DLD1 (cell line): ENCODE measurements around the gene IFITM10.

Experiments used
- in situ Hi-C: cut with HindIII; loops from 2 replicates; pipeline ENCODE4 v1.10.0; 2017; ENCODE audit warnings: low sequenced_read_pairs

IFITM10 gene

DNA sequence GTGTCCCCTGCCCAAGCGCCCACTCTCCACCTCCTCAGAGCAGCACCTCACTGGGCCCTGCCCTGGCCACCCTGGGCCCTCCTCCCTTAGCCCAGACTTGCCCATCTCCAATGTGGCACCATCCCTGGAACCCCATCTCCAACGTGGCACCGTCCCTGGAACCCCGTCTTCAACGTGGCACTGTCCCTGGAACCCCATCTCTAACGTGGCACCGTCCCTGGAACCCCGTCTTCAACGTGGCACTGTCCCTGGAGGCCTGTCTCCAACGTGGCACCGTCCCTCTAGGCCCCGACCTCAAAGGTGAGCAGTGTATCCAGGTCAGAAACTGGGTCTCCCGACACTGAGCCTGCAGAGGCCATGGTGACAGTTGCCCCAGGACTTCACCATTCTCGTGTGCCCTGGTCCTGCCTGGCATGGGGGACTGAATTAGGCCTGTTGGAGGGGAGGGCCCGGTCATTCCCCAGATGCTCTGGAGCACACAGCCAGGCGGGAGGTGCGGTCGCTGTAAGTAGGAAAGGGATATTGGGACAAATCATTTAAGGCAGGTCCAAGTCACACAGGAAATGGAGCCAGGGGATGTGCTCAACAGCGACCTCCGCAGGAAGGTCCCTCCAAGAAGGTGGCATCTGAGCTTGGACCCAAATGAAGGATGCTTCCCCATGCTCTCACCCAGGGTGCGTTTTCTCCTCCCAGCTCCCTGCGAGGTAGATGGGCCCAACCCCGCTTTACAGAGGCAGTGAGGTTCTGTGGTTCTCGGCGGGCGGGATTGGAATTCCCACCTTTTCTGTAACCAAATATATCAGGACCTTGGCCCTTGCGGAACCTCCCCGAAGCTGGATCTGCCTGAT, 15.7 kb upstream of the IFITM10 start:
- in situ Hi-C loops, result no loop called here

DNA sequence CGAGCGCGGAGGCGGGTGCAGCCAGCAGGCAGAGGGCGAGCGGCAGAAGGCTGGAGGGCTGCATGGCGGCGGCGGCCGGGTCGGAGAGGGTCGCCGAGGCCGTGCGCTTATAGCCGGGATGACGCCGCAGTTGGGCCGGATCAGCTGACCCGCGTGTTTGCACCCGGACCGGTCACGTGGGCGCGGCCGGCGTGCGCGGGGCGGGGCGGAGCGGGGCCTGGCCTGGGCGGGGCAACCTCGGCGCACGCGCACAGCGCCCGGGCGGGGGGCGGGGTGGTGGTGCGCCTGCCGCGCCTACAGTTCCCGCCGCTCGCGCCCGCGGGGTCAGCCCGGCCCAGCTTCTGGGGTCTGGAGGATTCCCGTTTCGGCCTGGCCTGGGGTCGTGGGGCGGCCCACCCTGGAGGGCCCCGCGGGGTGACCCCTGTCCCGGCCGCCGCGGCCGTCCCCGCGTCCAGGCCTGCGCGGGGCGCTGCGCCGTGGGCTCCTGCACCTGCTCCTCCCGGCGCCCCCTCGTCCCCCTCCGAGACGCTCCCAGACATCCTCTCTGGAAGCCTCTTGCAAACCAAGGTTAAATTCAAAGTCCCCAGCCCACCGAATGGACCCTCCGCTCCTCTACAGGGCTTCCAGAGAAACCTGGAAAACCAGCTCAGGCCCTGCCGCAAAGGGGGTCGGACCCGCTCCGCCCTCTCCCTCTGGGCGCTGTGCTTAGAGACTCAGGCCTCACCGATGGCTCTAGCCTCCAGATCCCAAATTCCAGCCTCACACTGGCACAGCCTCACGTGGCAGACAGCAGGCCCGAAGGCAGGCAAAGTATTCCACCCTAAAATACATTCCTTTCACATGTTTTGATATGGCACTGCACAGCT, 13.6 kb upstream of the IFITM10 start, which contains the start of gene CTSD:
CTSD (minus strand) TSS at position 132 of the 866 bp plus-strand sequence; CDS start at position 64, 68 bp downstream.
- in situ Hi-C loops, result no loop called here

DNA sequence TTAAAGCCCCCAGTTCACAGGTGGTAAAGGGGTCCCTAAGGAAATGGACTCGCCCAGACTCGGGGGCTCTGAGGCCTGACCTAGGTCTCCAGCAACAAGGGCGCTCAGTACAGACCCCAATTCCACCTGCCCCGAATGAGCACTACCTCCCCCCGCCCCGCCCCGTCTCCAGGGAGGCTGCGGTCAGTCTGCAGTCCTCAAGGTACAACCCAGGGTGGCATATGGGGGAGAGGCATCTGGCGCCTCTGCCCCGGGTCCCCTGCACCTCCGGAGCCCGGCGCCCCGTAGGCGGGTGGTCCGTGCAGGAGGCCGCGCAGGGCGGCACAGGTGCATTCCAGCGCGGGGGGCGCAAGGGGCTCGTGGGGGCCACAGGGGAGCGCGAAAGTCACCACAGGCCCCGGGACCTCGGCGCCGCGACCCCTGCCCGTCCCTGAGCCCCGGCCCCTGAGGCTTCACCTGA, 13.0 kb upstream of the IFITM10 start:
- in situ Hi-C loops, result no loop called here

DNA sequence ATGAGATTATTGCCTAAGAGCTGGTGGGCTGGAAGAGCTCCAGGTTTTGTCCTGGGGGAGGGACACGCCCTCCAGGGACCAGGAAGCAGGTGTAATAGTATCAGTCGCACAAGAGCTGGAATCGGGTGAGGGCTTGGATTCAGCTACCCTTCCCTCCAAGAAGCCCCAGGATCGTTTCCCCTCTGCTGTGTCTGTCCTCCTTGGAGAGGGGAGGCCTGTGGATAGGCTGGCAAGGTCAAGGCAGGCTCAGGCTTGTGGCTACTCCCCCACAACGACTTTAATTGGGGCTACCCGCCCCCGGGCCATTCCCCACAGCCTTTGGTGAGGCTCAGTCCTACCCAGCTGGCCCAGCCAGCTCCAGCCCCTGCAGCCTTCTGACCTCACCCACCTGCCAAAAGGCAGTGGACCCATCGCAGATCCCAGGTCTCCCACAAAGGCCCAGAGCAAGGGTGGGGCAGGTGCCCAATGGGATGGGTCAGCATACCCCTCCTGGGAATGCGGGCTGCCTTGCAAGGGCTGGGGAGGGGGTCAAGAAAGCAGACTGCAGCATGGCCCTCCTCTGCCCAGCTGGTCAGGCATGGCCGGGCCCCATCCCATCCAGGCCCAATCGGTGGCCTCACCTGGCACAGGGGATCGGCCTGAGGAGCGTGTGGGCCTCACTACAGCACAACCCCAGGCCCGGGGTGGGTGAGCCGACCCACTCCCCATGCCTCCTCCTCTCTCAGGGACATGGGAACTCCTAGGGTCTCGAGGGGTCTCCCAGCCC, 12.3 kb upstream of the IFITM10 start:
- in situ Hi-C loops, result no loop called here

DNA sequence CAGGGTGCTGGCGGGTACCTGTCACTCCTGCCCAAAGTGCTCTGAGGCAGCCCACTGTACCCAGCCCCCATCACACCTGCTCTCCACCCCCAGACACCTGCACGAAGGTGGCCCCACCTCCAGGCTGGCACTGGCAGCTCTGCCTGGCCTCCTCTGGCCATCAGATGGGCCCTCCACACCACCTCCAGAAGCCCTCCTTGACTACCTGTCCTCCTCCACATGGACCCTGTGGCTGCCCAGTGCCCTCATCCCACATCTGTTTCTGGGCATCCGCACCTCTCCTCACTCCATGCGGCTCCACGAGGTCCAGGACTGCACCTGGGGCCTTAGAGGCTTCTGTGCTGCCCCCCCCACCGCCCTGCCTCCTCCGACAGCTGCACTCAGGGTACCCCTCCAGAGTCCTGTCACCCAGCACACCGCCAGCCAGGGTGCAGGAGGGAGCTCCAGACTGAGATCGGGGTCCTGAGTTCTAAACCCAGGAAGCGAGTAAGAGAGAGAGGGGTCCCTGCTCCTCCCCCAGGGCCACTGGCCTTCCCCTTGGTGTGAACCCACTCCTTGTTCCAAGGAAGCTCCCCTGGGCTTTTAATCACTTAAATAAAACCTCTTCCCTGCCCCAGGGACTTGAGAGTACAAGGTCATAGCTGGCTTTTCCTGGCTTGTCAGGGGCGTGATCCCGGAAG, 11.6 kb upstream of the IFITM10 start:
- in situ Hi-C loops, result no loop called here

DNA sequence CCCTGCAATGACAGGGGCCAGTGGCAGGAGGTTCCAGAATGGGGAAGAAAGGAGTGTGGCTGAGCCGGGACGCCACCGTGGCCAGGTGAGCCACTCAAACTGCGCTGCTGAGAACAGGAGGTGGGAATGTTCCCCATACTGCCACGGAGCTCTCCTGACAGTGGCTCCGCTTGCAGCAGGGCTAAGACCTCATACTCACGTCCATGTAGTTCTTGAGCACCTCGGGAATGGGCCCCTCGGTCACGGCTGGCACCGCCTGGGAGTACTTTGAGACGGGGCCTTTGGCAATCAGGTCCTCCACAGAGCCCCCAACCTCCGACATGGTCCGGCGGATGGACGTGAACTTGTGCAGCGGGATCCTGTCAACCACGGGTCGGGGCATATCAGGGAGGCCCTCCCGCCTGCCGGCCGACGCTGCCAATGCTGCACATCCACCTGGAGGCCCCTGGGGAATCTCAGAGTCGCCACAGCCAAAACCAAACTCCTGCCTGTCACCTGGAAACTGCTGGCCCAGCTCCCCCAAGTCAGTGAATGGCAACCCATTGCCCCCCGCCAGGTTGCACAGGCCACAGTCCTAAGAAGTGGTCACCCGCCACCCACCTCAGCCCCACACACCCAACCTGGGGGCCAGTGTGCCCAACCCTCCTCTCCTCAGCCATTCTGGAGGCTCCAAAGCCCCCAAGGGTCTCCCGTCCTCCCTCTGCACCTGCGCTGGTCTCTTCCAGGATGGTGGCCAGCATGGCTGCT, 10.9 kb upstream of the IFITM10 start:
- in situ Hi-C loops, result no loop called here

DNA sequence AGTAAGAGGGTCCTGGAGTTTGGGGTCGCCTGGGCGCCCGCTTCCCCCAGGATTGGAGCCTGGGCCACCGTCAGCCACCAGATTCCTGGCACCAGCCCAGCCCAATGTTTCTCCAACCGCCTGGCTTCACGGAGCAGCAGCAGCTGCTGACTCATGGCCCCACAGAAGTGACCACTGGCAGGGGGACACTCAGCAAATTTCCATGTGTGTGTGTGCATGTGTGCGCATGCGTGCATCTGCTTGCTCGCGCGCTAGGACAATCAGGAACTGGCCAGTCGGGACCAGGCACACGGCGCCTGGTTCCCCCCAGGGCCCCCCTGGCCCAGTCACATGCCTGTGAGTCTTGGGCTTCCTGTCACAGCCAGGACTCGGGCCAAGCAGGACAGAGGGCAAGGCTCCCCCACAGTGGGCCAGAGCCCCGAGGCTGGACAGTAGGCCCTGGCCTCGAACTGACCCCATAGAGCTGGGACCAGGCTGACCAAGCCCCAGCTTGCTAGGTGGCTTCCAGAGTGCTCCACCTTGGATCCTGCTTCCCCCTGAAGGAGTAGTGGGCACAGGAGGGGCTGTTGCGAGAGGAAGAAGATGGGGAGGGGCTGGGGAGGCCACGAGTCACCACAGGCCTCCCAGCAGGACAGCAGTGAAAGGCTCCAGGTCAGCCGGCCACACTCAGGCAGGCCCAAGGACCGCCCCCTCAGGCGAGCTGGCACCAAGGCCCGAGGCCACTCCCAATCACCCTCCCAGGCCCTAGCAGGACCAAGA, 10.1 kb upstream of the IFITM10 start:
- in situ Hi-C loops, result no loop called here

DNA sequence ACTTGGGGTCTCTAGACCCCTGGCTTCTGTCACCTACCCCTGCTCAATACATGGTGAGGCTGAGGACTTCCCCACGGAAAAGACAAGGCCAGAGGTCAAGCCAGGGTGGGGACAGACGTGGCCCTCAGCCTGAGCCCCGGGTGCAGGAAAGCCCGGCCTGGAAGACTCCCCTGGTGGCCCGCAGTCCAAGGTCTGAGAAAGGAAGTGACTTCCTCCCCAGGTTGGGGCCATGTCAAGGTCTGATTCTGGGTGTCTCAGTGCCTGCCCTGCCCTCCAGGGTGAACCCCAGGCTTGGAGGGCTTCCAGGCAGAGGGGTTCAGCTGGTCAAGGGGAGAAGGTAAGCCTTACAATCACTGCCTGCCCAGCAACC, 9.4 kb upstream of the IFITM10 start:
- in situ Hi-C loops, result no loop called here

DNA sequence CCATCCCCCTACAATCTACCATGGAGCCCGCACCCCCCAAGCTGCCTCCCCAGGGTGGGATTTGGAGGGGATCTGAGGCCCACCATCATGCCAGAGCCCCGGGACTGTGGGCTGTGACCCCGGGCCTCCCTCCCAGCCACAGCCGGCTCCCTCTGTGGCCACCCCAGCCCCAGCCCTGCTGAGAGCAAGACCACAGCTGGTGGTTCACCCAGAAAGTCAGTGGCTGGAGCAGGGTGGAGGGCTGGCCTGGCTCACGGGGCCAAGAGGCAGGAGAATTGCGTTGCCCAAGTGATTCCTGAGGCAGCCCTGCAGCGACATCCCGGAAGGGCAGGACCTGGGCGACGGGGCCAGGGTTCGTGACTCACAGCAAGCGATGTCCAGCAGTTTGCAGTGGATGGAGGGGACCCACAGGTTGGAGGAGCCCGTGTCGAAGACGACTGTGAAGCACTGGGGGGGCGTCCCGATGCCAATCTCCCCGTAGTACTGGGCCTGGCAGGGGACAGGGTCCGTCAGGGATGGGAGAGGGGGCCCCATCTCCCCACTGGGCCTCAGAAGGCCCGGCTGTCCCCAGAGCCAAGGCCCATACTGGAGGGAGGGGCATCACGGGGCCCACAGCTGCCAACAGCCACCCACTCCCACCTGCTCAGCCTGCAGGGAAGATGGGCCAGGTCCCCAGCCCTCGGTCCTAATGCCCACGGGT, 8.9 kb upstream of the IFITM10 start:
- in situ Hi-C loops, result no loop called here

DNA sequence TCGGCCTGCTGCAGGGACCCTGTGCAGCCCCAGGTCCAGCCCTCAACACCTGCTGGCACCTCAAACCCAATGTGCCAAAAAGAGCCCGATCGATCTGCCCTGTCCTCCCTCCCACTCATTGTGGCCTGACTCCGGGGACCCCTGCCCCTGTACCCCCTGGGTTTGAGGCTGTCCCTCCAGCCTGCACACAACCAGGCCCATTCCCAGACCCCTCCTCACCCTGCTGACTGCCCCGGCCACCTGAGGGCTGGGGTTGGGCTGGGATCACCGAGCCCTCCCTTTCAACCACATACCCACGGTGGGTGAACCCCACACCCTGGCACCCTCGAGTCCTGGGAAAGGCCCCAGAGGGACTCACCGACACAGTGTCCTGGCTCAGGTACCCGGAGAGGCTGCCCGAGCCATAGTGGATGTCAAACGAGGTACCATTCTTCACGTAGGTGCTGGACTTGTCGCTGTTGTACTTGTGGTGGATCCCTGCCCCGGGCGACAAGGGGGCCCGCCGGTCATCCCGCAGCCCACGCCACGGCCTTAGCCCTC, 8.3 kb upstream of the IFITM10 start:
- in situ Hi-C loops, result no loop called here

DNA sequence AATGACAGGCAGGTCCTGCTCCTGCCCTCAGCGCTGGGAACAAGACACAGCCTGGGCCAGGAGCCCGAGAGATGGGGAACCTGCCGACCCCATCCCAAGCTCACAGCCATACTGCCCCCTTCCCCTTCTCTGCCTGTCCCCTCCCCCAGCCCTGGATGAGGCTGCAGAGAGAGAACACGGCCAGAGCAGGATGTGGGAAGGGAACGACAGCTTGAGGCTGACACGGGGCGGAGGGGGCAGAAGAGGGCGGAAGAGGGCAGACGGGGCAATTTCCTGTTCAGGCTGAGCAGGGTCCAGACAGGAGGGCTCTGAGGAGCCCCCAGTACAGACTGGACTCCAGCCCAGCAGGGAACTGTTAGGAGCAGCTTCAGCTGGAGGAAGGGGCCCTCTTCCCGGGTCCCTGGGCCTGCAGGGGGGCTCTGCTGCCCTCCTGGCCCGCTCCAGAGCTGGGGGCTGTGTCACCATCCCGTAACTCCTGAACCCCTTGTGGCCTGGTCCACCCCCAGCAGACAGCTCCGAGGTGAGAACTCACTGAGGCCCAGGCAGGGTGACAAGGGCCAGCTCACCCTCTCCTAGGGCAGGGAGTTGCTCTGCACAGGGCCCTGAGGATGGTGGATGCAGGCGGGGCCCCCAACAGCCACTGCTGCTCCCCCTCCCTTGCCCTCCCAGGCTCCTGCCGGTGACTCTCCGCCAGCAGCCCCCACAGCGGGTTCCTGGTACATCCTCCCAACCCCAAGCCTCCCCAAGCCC, 7.6 kb upstream of the IFITM10 start:
- in situ Hi-C loops, result no loop called here

DNA sequence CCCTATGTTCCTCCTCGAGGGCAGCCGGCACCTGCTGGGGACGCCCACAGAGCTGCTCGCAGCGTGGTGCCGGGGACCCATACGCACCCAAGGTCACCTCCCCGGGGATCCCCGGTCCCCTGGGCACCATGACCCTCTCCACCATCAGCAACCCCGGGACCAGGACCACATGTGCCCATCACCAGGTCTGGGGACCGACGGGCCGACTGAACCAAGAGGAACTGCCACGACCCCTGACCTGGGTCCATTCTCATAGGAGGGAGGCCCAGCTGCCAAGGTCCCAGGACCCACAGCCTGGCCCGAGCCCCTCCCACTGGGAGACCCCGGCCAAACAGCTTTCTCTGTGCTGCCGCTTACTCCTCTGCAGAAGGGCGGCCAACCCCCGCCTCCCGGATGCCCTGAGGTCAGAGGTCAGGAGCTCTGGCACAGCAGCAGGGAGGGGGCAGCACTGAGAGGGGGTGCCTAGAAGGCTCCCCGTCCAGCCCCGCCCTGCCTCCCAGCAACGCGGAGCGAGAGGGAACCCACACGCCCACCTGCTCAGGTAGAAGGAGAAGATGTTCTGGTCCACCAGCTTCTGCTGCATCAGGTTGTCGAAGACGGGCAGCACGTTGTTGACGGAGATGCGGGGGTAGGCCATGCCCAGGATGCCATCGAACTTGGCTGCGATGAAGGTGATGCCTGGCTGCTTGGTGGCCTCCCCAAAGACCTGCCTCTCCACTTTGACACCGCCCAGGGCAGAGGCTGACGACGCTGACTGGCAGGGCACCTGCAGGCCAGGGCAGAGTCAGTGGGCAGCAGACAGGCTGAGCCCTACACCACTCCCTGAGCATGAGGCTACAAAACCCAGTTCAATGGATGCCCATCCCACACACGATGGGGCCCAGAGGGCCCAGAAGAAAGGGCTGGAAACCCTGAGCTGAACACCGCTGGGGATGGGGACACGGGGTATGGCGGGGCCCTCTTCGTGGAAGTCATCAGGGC, 6.7 kb upstream of the IFITM10 start:
- in situ Hi-C loops, result no loop called here

DNA sequence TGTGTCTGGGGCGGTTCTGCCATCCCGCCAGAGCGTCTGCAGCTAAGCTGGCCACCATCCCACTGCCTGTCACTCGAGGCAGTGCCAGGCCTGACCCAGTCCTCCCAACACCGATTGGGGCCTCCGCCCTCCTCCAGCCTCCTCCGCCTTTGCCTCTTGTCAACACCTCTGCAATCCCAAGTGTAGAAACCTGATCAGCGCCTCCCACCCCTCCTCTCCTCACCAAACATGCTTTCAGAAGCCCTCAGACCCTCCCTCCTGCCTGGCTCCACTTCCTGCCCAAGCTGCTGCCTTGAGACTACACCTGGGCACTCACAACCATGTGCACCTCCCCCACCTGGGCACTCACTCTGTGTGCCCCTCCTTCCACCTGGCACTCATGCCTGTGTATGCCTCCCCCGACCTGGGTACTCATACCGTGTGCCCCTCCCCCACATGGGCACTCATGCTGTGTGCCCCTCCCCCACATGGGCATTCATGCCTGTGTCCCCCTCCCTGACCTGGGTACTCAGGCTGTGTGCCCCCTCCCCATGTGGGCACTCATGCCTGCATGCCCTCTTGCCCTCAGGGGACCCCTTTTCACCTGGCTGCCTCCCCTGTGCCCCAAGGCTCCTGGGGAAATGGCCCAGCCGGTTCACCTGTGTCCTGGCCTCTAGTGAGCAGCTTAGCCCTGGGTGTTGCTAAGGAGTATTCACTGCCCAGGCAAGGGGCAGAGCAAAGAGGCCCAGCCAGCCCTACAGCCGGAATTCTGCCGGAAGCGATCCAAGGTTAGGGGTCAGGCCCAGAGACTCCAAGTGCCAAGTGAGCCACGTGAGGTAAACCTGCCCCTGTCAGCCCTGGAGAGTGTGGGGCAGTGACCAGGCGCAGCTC, 5.5 kb upstream of the IFITM10 start:
- in situ Hi-C loops, result no loop called here

DNA sequence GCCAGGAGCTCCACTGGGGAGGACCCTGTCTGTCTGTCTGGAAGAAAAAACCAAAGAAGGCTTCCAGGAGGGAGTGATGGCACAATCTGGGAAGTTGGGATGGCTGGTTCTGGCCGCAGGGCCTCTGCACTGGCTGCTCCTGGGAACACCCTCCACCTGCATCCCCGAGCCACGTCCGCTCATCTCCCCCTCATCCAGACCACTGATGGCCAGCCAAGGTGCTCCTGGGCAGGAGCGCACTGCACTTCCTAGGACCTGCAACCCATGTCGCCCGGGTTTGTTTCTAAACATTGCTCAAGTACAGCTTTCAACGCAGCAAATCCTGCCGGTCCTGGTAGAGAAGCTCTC, 4.9 kb upstream of the IFITM10 start:
- in situ Hi-C loops, result no loop called here

DNA sequence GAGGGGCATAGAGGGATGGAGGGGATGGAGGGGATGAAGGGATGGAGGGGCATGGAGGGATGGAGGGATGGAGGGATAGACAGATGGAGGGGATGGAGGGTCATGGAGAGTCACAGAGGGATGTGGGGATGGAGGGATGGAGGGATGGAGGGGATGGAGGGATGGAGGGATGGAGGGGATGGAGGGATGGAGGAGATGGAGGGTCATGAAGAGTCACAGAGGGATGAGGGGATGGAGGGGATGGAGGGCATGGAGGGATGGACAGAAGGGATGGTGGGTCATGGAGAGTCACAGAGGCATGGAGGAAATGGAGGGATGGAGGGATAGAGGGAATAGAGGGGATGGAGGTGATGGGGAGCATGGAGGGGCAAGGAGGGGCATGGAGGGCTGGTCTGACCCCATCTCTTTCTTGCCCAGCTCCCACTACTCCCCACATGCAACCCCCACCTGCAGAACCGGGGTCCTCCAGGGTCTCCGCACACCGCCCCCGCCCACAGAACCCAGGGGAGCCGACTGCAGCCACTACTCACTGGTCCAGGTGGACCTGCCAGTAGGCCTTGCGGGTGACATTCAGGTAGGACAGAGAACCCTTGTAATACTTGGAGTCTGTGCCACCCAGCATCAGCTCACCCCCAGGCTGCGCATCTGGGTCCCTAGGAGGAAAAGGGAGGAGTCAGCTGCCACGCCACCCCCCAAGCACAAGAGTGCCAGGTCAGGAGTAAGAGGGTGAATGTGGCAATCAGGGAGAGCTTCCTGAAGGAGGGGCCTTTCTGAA, 4.2 kb upstream of the IFITM10 start:
- in situ Hi-C loops, result no loop called here
